B cell (primary cell): Measurements from ENCODE around the gene KCNJ6.

Source experiments
- CTCF ChIP-seq: fragments of 200-600 bp; IDR thresholded peaks from one replicate; pipeline ENCODE4 v1.8.0; 2022; ENCODE audit warnings: antibody characterized with exemption, mild to moderate bottlenecking
- EZH2 ChIP-seq: IDR thresholded peaks from 2 replicates; pipeline ENCODE4 v1.6.1; 2012; ENCODE audit warnings: borderline replicate concordance, low read depth, mild to moderate bottlenecking, moderate library complexity, low read length; ENCODE audit not compliant: insufficient read depth, poor library complexity, severe bottlenecking

GRCh38 chr21:37737996-37738395 lies 178.3 kb downstream of the KCNJ6 start:
- TF ChIP-seq CTCF (no peak), EZH2 (no peak)
